HEK293 (cell line): ENCODE data around the gene CHMP3.
A peak's percentile ranks its signal among the peaks of the same experiment; 100 is the strongest.

ENCODE experiments used
- FEZF1 ChIP-seq: fragments of 450-650 bp; formaldehyde crosslinking; IDR thresholded peaks from 2 replicates; pipeline ENCODE4 v1.5.1; 2016; ENCODE audit warnings: missing biosample characterization, missing genetic modification characterization
- HOXA7 ChIP-seq: sonication (generic); formaldehyde crosslinking; IDR thresholded peaks from 2 replicates; pipeline ENCODE4 v1.8.1; 2022; ENCODE audit warnings: missing genetic modification reagents, borderline replicate concordance
- HOXD13 ChIP-seq: sonication (generic); formaldehyde crosslinking; IDR thresholded peaks from 2 replicates; pipeline ENCODE4 v1.8.0; 2022; ENCODE audit warnings: missing genetic modification reagents, borderline replicate concordance
- KLF1 ChIP-seq: fragments of 450-650 bp; formaldehyde crosslinking; IDR thresholded peaks from 2 replicates; pipeline ENCODE4 v1.5.1; 2016; ENCODE audit warnings: missing biosample characterization, missing genetic modification characterization
- KLF10 ChIP-seq: fragments of 450-650 bp; IDR thresholded peaks from 2 replicates; pipeline ENCODE4 v1.5.1; 2018; ENCODE audit warnings: missing biosample characterization, mild to moderate bottlenecking, missing genetic modification characterization
- KLF8 ChIP-seq: fragments of 450-650 bp; formaldehyde crosslinking; IDR thresholded peaks from 2 replicates; pipeline ENCODE4 v1.5.1; 2016; ENCODE audit warnings: missing biosample characterization, missing genetic modification characterization
- MZF1 ChIP-seq: fragments of 450-650 bp; formaldehyde crosslinking; IDR thresholded peaks from 2 replicates; pipeline ENCODE4 v1.5.1; 2017; ENCODE audit warnings: missing biosample characterization, missing genetic modification characterization, borderline replicate concordance
- PRDM2 ChIP-seq: fragments of 450-650 bp; formaldehyde crosslinking; IDR thresholded peaks from 2 replicates; pipeline ENCODE4 v1.5.1; 2016; ENCODE audit warnings: missing biosample characterization, missing genetic modification characterization, borderline replicate concordance
- SP2 ChIP-seq: fragments of 450-650 bp; formaldehyde crosslinking; IDR thresholded peaks from 2 replicates; pipeline ENCODE4 v1.5.1; 2016; ENCODE audit warnings: missing biosample characterization, missing genetic modification characterization
- WT1 ChIP-seq: fragments of 450-650 bp; formaldehyde crosslinking; IDR thresholded peaks from 2 replicates; pipeline ENCODE4 v1.5.1; 2016; ENCODE audit warnings: missing biosample characterization, missing genetic modification characterization
- ZFP3 ChIP-seq: fragments of 450-650 bp; formaldehyde crosslinking; IDR thresholded peaks from 2 replicates; pipeline ENCODE4 v1.5.1; 2016; ENCODE audit warnings: low read depth, missing biosample characterization, missing genetic modification characterization
- ZNF114 ChIP-seq: fragments of 450-650 bp; formaldehyde crosslinking; IDR thresholded peaks from 2 replicates; pipeline ENCODE4 v1.5.0; 2017; ENCODE audit warnings: missing biosample characterization, missing genetic modification characterization
- ZNF174 ChIP-seq: fragments of 450-650 bp; formaldehyde crosslinking; IDR thresholded peaks from 2 replicates; pipeline ENCODE4 v1.5.0; 2017; ENCODE audit warnings: missing biosample characterization, mild to moderate bottlenecking, missing genetic modification characterization
- ZNF175 ChIP-seq: fragments of 450-650 bp; formaldehyde crosslinking; IDR thresholded peaks from 2 replicates; pipeline ENCODE4 v1.5.1; 2016; ENCODE audit warnings: missing biosample characterization, missing genetic modification characterization
- ZNF239 ChIP-seq: fragments of 450-650 bp; formaldehyde crosslinking; IDR thresholded peaks from 2 replicates; pipeline ENCODE4 v1.5.1; 2016; ENCODE audit warnings: missing biosample characterization, missing genetic modification characterization
- ZNF391 ChIP-seq: fragments of 450-650 bp; formaldehyde crosslinking; IDR thresholded peaks from 2 replicates; pipeline ENCODE4 v1.5.1; 2016; ENCODE audit warnings: low read depth, missing biosample characterization, missing genetic modification characterization, borderline replicate concordance
- ZNF433 ChIP-seq: fragments of 450-650 bp; formaldehyde crosslinking; IDR thresholded peaks from 2 replicates; pipeline ENCODE4 v1.5.1; 2016; ENCODE audit warnings: missing biosample characterization, missing genetic modification characterization, low read depth
- ZNF48 ChIP-seq: fragments of 450-650 bp; formaldehyde crosslinking; IDR thresholded peaks from 2 replicates; pipeline ENCODE4 v1.5.1; 2016; ENCODE audit warnings: missing biosample characterization, missing genetic modification characterization
- ZNF510 ChIP-seq: fragments of 450-650 bp; formaldehyde crosslinking; IDR thresholded peaks from 2 replicates; pipeline ENCODE4 v1.5.1; 2018; ENCODE audit warnings: mild to moderate bottlenecking, missing genetic modification characterization, missing biosample characterization; ENCODE audit not compliant: insufficient replicate concordance
- ZNF529 ChIP-seq: fragments of 450-650 bp; formaldehyde crosslinking; IDR thresholded peaks from 2 replicates; pipeline ENCODE4 v1.5.1; 2017; ENCODE audit warnings: missing genetic modification characterization, missing biosample characterization; ENCODE audit not compliant: insufficient replicate concordance
- ZNF530 ChIP-seq: fragments of 450-650 bp; formaldehyde crosslinking; IDR thresholded peaks from 2 replicates; pipeline ENCODE4 v1.5.1; 2016; ENCODE audit warnings: low read depth, missing biosample characterization, missing genetic modification characterization
- ZNF585B ChIP-seq: fragments of 450-650 bp; formaldehyde crosslinking; IDR thresholded peaks from 2 replicates; pipeline ENCODE4 v1.5.1; 2016; ENCODE audit warnings: missing biosample characterization, missing genetic modification characterization
- ZNF776 ChIP-seq: fragments of 450-650 bp; formaldehyde crosslinking; IDR thresholded peaks from 2 replicates; pipeline ENCODE4 v1.5.0; 2017; ENCODE audit warnings: missing biosample characterization, missing genetic modification characterization, borderline replicate concordance
- TF ChIP-seq, protein P1 (sequence below): fragments of 450-650 bp; formaldehyde crosslinking; IDR thresholded peaks from 2 replicates; pipeline ENCODE4 v1.5.1; 2017; ENCODE audit warnings: missing biosample characterization, mild to moderate bottlenecking, missing genetic modification characterization, moderate library complexity
- TF ChIP-seq, protein P2 (sequence below): fragments of 450-650 bp; formaldehyde crosslinking; IDR thresholded peaks from 2 replicates; pipeline ENCODE4 v1.5.1; 2017; ENCODE audit warnings: missing biosample characterization, missing genetic modification characterization
- TF ChIP-seq, protein P3 (sequence below): fragments of 450-650 bp; formaldehyde crosslinking; conservative IDR thresholded peaks from 2 replicates; pipeline ENCODE4 v1.5.1; 2016; ENCODE audit warnings: low read depth, missing biosample characterization, missing genetic modification characterization
- TF ChIP-seq, protein P4 (sequence below): fragments of 450-650 bp; formaldehyde crosslinking; IDR thresholded peaks from 2 replicates; pipeline ENCODE4 v1.5.1; 2016; ENCODE audit warnings: missing biosample characterization, missing genetic modification characterization

The CHMP3 gene

DNA sequence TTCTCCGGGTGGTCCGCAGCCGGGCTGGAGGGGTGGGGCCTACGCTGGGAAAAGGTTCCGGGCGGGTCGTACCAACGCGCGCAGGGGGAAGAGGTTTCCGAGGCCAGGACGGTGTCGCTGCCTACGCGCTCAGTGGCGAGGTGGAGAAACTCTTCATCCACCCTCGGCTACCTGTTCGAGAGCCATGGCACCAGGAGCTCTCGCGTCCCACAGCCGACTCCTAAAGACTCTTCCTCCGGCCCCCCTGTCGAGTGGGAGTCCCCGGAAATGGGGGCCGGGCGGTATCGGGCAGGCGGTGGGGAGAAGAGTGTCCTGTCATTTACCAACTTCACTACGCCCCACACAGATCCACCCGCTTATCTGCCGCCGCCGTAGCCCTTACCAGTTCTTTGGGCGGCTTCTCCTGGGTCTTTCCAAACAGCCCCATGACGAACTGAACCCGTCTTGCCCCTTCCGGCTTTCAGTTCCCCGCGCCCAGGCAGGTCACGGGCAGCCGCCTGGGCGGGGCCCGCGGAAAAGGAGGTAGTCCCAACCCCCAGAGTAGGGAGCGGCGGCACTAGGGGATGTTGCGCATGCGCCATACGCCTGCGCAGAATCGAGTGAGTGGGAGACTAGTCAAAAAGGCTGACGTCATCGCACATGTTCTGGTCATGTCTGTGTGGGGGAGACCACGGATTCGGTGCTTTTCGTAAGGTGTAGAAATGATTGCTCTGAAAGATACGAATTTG lies at the start of gene CHMP3 (continued):
- TF ChIP-seq ZNF391 (no peak), ZFP3 (no peak), ZNF239 (tag by site-specific recombination) (no peak), FEZF1 (no peak), ZNF510 (tag by site-specific recombination) (no peak), ZNF114 (tag by site-specific recombination) (no peak), KLF10 (tag by site-specific recombination) (no peak), PRDM2 (tag by site-specific recombination) (no peak), ZNF529 (tag by site-specific recombination) (no peak), HOXA7 (CRISPR knock-in tag) (no peak), SP2 (tag by site-specific recombination) (peak; percentile 79), ZNF433 (tag by site-specific recombination) (no peak), HOXD13 (0 out of 2 replicates have a peak, but pooled peaks have one; percentile 43), KLF1 (peak; percentile 42; the same call in 1 of the 2 replicates), ZNF530 (tag by site-specific recombination) (no peak), ZNF174 (tag by site-specific recombination) (no peak), ZNF776 (tag by site-specific recombination) (no peak), WT1 (tag by site-specific recombination) (no peak), ZNF175 (no peak), ZNF48 (no peak), KLF8 (tag by site-specific recombination) (peak; percentile 94; the same call in 1 of the 2 replicates), ZNF585B (tag by site-specific recombination) (no peak), MZF1 (tag by site-specific recombination) (no peak)
- TF ChIP-seq, protein P1, sequence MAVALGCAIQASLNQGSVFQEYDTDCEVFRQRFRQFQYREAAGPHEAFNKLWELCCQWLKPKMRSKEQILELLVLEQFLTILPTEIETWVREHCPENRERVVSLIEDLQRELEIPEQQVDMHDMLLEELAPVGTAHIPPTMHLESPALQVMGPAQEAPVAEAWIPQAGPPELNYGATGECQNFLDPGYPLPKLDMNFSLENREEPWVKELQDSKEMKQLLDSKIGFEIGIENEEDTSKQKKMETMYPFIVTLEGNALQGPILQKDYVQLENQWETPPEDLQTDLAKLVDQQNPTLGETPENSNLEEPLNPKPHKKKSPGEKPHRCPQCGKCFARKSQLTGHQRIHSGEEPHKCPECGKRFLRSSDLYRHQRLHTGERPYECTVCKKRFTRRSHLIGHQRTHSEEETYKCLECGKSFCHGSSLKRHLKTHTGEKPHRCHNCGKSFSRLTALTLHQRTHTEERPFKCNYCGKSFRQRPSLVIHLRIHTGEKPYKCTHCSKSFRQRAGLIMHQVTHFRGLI (tag by site-specific recombination): no peak
- TF ChIP-seq, protein P2, sequence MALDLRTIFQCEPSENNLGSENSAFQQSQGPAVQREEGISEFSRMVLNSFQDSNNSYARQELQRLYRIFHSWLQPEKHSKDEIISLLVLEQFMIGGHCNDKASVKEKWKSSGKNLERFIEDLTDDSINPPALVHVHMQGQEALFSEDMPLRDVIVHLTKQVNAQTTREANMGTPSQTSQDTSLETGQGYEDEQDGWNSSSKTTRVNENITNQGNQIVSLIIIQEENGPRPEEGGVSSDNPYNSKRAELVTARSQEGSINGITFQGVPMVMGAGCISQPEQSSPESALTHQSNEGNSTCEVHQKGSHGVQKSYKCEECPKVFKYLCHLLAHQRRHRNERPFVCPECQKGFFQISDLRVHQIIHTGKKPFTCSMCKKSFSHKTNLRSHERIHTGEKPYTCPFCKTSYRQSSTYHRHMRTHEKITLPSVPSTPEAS (tag by site-specific recombination): no peak
- TF ChIP-seq, protein P3, sequence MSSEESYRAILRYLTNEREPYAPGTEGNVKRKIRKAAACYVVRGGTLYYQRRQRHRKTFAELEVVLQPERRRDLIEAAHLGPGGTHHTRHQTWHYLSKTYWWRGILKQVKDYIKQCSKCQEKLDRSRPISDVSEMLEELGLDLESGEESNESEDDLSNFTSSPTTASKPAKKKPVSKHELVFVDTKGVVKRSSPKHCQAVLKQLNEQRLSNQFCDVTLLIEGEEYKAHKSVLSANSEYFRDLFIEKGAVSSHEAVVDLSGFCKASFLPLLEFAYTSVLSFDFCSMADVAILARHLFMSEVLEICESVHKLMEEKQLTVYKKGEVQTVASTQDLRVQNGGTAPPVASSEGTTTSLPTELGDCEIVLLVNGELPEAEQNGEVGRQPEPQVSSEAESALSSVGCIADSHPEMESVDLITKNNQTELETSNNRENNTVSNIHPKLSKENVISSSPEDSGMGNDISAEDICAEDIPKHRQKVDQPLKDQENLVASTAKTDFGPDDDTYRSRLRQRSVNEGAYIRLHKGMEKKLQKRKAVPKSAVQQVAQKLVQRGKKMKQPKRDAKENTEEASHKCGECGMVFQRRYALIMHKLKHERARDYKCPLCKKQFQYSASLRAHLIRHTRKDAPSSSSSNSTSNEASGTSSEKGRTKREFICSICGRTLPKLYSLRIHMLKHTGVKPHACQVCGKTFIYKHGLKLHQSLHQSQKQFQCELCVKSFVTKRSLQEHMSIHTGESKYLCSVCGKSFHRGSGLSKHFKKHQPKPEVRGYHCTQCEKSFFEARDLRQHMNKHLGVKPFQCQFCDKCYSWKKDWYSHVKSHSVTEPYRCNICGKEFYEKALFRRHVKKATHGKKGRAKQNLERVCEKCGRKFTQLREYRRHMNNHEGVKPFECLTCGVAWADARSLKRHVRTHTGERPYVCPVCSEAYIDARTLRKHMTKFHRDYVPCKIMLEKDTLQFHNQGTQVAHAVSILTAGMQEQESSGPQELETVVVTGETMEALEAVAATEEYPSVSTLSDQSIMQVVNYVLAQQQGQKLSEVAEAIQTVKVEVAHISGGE (tag by site-specific recombination): peak; percentile 93
- TF ChIP-seq, protein P4, sequence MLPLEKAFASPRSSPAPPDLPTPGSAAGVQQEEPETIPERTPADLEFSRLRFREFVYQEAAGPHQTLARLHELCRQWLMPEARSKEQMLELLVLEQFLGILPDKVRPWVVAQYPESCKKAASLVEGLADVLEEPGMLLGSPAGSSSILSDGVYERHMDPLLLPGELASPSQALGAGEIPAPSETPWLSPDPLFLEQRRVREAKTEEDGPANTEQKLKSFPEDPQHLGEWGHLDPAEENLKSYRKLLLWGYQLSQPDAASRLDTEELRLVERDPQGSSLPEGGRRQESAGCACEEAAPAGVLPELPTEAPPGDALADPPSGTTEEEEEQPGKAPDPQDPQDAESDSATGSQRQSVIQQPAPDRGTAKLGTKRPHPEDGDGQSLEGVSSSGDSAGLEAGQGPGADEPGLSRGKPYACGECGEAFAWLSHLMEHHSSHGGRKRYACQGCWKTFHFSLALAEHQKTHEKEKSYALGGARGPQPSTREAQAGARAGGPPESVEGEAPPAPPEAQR (tag by site-specific recombination): no peak
